ENCODE data around the gene TNS3. TPM values are rescaled to one million over a fixed set of nuclear protein-coding genes. Genes with fewer than 3 reads are reported as not detected.

The TNS3 gene
- total and polyA plus RNA-seq, 2 donors (not counting 1 experiment from before 2014, with no cell fraction given), result 11.4 to 77.5 TPM

DNA sequence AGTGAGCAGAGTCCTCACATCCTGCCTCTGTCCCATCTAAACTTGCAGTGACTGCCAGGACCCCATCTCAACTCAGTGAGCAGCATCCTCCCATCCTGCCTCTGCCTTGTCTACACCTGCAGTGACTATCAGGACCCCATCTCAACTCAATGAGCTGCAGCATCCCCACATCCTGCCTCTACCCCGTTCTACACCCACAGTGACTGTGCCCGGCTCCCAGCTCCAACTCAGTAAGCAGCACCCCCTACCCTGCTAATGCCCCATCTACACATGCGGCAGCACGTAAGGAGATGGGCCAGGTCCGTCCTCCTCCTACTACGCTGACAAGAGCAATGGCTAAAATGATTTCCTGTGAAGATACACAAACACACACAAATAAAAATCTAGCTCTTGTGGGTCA lies 65.5 kb downstream of the TNS3 start:
- DNase-seq, result no peak
- H3K27ac Mint-ChIP-seq, result no peak overlapping the region
- 35% methylated on average over 2 of the region's 6 CpGs for WGBS (ENCODE audit: insufficient coverage)
- CTCF ChIA-PET, result interaction anchor here (1.4 kb wide), 1 partner anchor 303 kb away, joined by 3 read pairs; no protein-coding TSS in a partner anchor
- H4K20me1 ChIP-seq (ENCODE audit: control insufficient read depth, insufficient read depth, low read length, poor library complexity, severe bottlenecking), result peaks cover 4% of the 10 kb centered on the region
- H3K9me3 ChIP-seq (ENCODE audit: control extremely low read depth in 1 of 3, control insufficient read depth in 2 of 3, insufficient read depth in 1 of 3, low read length in 2 of 3), result no peaks in the 10 kb centered on the region
- H3K9ac ChIP-seq (ENCODE audit: low read length), result no peak overlapping the region
- H3K36me3 ChIP-seq (replicated peaks in 1 of 2; ENCODE audit: control extremely low read depth in 1 of 2, control insufficient read depth in 1 of 2, extremely low read depth in 1 of 2, insufficient read depth in 2 of 2, low read length in 1 of 2), result peaks cover 0 to 8% of the 10 kb centered on the region in 2 experiments
- H3K4me3 Mint-ChIP-seq, result no peak overlapping the region
- H3K4me2 ChIP-seq (replicated peaks; ENCODE audit: low read depth, low read length, poor library complexity, severe bottlenecking), result no peak overlapping the region
- no peak overlapping the region for H3K27ac ChIP-seq (ENCODE audit: low read length in 2 of 2)
- no peak for ATAC-seq (ENCODE audit: low read depth)
- no peak overlapping the region for H3K4me3 ChIP-seq (ENCODE audit: control extremely low read depth in 1 of 5, extremely low read depth in 1 of 5, insufficient read depth in 1 of 5, low read depth in 2 of 5, low read length in 4 of 5)
- POLR2A ChIA-PET, result no interaction called here
- H3K79me2 ChIP-seq (ENCODE audit: control insufficient read depth, insufficient read depth, low read length), result peaks cover 25% of the 10 kb centered on the region
- TF ChIP-seq, protein P1, sequence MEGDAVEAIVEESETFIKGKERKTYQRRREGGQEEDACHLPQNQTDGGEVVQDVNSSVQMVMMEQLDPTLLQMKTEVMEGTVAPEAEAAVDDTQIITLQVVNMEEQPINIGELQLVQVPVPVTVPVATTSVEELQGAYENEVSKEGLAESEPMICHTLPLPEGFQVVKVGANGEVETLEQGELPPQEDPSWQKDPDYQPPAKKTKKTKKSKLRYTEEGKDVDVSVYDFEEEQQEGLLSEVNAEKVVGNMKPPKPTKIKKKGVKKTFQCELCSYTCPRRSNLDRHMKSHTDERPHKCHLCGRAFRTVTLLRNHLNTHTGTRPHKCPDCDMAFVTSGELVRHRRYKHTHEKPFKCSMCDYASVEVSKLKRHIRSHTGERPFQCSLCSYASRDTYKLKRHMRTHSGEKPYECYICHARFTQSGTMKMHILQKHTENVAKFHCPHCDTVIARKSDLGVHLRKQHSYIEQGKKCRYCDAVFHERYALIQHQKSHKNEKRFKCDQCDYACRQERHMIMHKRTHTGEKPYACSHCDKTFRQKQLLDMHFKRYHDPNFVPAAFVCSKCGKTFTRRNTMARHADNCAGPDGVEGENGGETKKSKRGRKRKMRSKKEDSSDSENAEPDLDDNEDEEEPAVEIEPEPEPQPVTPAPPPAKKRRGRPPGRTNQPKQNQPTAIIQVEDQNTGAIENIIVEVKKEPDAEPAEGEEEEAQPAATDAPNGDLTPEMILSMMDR (IDR thresholded peaks at IDR 0.05), result no peak
- no peak for TF ChIP-seq EZH2 (IDR thresholded peaks at IDR 0.05; ENCODE audit: borderline replicate concordance, insufficient read depth, low read depth, low read length, poor library complexity, severe bottlenecking)
- no peaks in the 10 kb centered on the region for H3K9me3 Mint-ChIP-seq (ENCODE audit: insufficient read depth)
- H3K27me3 Mint-ChIP-seq, result no peaks in the 10 kb centered on the region
- no peaks in the 10 kb centered on the region for H3K4me1 ChIP-seq (ENCODE audit: control insufficient read depth in 2 of 2, insufficient read depth in 2 of 2, low read length in 2 of 2)
- intact Hi-C loops (cut with micrococcal nuclease), result no loop called here
- H2AFZ ChIP-seq (ENCODE audit: insufficient read depth, low read depth, low read length, poor library complexity, severe bottlenecking), result no peak overlapping the region
- no peaks in the 10 kb centered on the region for H3K27me3 ChIP-seq (replicated peaks in 1 of 4; ENCODE audit: control extremely low read depth in 1 of 4, control insufficient read depth in 3 of 4, insufficient read depth in 4 of 4, low read length in 3 of 4)
- H3K4me1 Mint-ChIP-seq, result peaks cover 18% of the 10 kb centered on the region

DNA sequence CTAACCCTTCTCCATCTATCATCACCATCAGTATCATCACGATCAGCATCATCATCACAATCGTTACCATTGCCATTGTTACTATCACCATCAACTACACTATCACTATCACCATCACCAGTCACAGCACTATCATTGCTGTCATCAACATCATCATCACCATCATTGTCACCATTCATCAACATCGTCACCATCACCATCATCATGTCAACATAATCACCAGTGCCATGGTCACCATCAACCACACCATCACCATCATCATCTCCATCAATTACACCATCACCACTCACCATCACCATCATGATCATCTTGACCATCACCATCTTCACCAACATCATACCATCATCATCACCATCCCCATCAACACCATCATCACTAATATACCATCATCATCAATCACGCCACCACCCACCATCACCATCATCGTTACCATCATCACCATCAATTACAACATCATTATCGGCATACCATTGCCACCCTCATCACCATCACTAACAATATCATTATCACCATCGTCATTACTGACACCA lies 66.5 kb downstream of the TNS3 start:
- ChIA-PET POLR2A (no interaction called here), CTCF (no interaction called here)
- intact Hi-C loops (cut with micrococcal nuclease), result no loop called here
- WGBS (ENCODE audit: insufficient coverage), result 98% methylated on average over 7 of the region's 7 CpGs
- H3K4me2 ChIP-seq (replicated peaks; ENCODE audit: low read depth, low read length, poor library complexity, severe bottlenecking), result no peak overlapping the region
- ATAC-seq (ENCODE audit: low read depth), result no peak
- peaks cover 0 to 4% of the 10 kb centered on the region in 2 experiments for H3K36me3 ChIP-seq (replicated peaks in 1 of 2; ENCODE audit: control extremely low read depth in 1 of 2, control insufficient read depth in 1 of 2, extremely low read depth in 1 of 2, insufficient read depth in 2 of 2, low read length in 1 of 2)
- DNase-seq, result no peak
- H3K27me3 ChIP-seq (replicated peaks in 1 of 4; ENCODE audit: control extremely low read depth in 1 of 4, control insufficient read depth in 3 of 4, insufficient read depth in 4 of 4, low read length in 3 of 4), result no peaks in the 10 kb centered on the region
- H3K27ac ChIP-seq (ENCODE audit: low read length in 2 of 2), result no peak overlapping the region
- no peak overlapping the region for H3K4me3 Mint-ChIP-seq
- TF ChIP-seq, protein P1 (IDR thresholded peaks at IDR 0.05), result no peak
- TF ChIP-seq EZH2 (IDR thresholded peaks at IDR 0.05; ENCODE audit: borderline replicate concordance, insufficient read depth, low read depth, low read length, poor library complexity, severe bottlenecking), result no peak
- H3K27ac Mint-ChIP-seq, result no peak overlapping the region
- H3K9ac ChIP-seq (ENCODE audit: low read length), result no peak overlapping the region
- H3K4me3 ChIP-seq (ENCODE audit: control extremely low read depth in 1 of 5, extremely low read depth in 1 of 5, insufficient read depth in 1 of 5, low read depth in 2 of 5, low read length in 4 of 5), result no peak overlapping the region
- H3K4me1 Mint-ChIP-seq, result peaks cover 17% of the 10 kb centered on the region
- H4K20me1 ChIP-seq (ENCODE audit: control insufficient read depth, insufficient read depth, low read length, poor library complexity, severe bottlenecking), result peaks cover 4% of the 10 kb centered on the region
- no peaks in the 10 kb centered on the region for H3K4me1 ChIP-seq (ENCODE audit: control insufficient read depth in 2 of 2, insufficient read depth in 2 of 2, low read length in 2 of 2)
- H3K79me2 ChIP-seq (ENCODE audit: control insufficient read depth, insufficient read depth, low read length), result peaks cover 22% of the 10 kb centered on the region
- H3K27me3 Mint-ChIP-seq, result no peaks in the 10 kb centered on the region
- no peaks in the 10 kb centered on the region for H3K9me3 ChIP-seq (ENCODE audit: control extremely low read depth in 1 of 3, control insufficient read depth in 2 of 3, insufficient read depth in 1 of 3, low read length in 2 of 3)
- H2AFZ ChIP-seq (ENCODE audit: insufficient read depth, low read depth, low read length, poor library complexity, severe bottlenecking), result no peak overlapping the region
- no peaks in the 10 kb centered on the region for H3K9me3 Mint-ChIP-seq (ENCODE audit: insufficient read depth)

Measured in B cell (primary cell).